ENCODE measurements around the gene ACP3.

- TF ChIP-seq CTCF (IDR thresholded peaks at IDR 0.05; ENCODE audit: poor library complexity, severe bottlenecking) (no peak), EZH2 (IDR thresholded peaks at IDR 0.05; ENCODE audit: borderline replicate concordance, insufficient read depth, low read length, poor library complexity, severe bottlenecking) (no peak), POLR2AphosphoS5 (IDR thresholded peaks at IDR 0.05) (no peak), SMC3 (conservative IDR thresholded peaks at IDR 0.05; ENCODE audit: poor library complexity) (no peak), RAD21 (conservative IDR thresholded peaks at IDR 0.05) (no peak), MXI1 (conservative IDR thresholded peaks at IDR 0.05; ENCODE audit: poor library complexity, severe bottlenecking) (no peak)
Observed at GRCh38 chr3:132394320-132394719, 77.1 kb downstream of the ACP3 start.

All from neural cell (in vitro differentiated cells).